Inflammatory macrophage treated with lipopolysaccharide for 4 hours (primary cell): ENCODE data around the gene SVOPL.
"Not testable (repeated sequence)": the region's sequence is repeated elsewhere in the genome, so short reads cannot be mapped to it uniquely, and the experiment has no call there.

Experiments
- DNase-seq: peaks from one replicate; pipeline ENCODE4 v3.0.0-alpha.2; 2020

The SVOPL gene

GRCh38 chr7:138700857-138701536 is at the start of gene SVOPL:
TSS of gene SVOPL (minus strand) at chr7:138701362. CDS start at chr7:138679045, 22,317 bp downstream.
- DNase-seq: no peak

GRCh38 chr7:138750473-138750872 is 49.3 kb upstream of the SVOPL start:
- no peak for DNase-seq

- no peak for DNase-seq
Measured at GRCh38 chr7:138749960-138750359, 48.8 kb upstream of the SVOPL start.

- no peak for DNase-seq
Measured at GRCh38 chr7:138748666-138749065, 47.5 kb upstream of the SVOPL start.

- no peak for DNase-seq
Measured at GRCh38 chr7:138746073-138746472, 44.9 kb upstream of the SVOPL start.

- no peak for DNase-seq
Measured at GRCh38 chr7:138745189-138745588, 44.0 kb upstream of the SVOPL start.

- no peak for DNase-seq
Measured at GRCh38 chr7:138741453-138741735, 40.2 kb upstream of the SVOPL start.

- no peak for DNase-seq
Measured at GRCh38 chr7:138739859-138740258, 38.7 kb upstream of the SVOPL start.

GRCh38 chr7:138738551-138739335 is 37.6 kb upstream of the SVOPL start:
- peak; percentile 74 for DNase-seq

GRCh38 chr7:138738114-138738513 is 37.0 kb upstream of the SVOPL start:
- DNase-seq: peak; percentile 46

- DNase-seq: no peak
Measured at GRCh38 chr7:138735399-138735798, 34.2 kb upstream of the SVOPL start.

GRCh38 chr7:138731733-138732132 is 30.6 kb upstream of the SVOPL start:
- DNase-seq: not testable (repeated sequence)

- no peak for DNase-seq
Measured at GRCh38 chr7:138729444-138729843, 28.3 kb upstream of the SVOPL start.

GRCh38 chr7:138727336-138728099 is 26.4 kb upstream of the SVOPL start:
- DNase-seq: no peak

- DNase-seq: no peak
Measured at GRCh38 chr7:138726288-138726687, 25.1 kb upstream of the SVOPL start.

- DNase-seq: no peak
Measured at GRCh38 chr7:138720286-138720685, 19.1 kb upstream of the SVOPL start.

- no peak for DNase-seq
Measured at GRCh38 chr7:138716889-138717288, 15.7 kb upstream of the SVOPL start.

- DNase-seq: no peak
Measured at GRCh38 chr7:138713191-138713590, 12.0 kb upstream of the SVOPL start.

GRCh38 chr7:138712652-138713051 is 11.5 kb upstream of the SVOPL start:
- DNase-seq: no peak

- no peak for DNase-seq
Measured at GRCh38 chr7:138710536-138711385, 9.6 kb upstream of the SVOPL start.

GRCh38 chr7:138705167-138705566 is 4.0 kb upstream of the SVOPL start:
- DNase-seq: peak; percentile 32

GRCh38 chr7:138701537-138701923 is 368 bp upstream of the SVOPL start:
- DNase-seq: no peak

GRCh38 chr7:138699661-138700060 is 1.5 kb downstream of the SVOPL start:
- no peak for DNase-seq
